Ovary (tissue), 9 donors: ENCODE data around the gene TMTC4. TPM values are rescaled to one million over a fixed set of nuclear protein-coding genes. Genes with fewer than 3 reads are reported as not detected.

ENCODE experiments used
- DNase-seq, 5 donors: peaks; one replicate each; pipeline ENCODE4 v3.0.0-alpha.2; 2019 to 2020
- H3K27ac ChIP-seq, 2 donors: fragments of 200-600 bp; one replicate each; pipeline versions ENCODE4 v1.5.1 to v1.8.0; 2019 to 2022
- H3K27me3 ChIP-seq: fragments of 200-600 bp; one replicate; pipeline ENCODE4 v1.8.0; 2022
- H3K36me3 ChIP-seq: fragments of 200-600 bp; sonication (generic); one replicate; pipeline ENCODE4 v1.5.1; 2019
- H3K4me1 ChIP-seq: one replicate; pipeline ENCODE4 v1.8.1; 2013; ENCODE audit warnings: mild to moderate bottlenecking, moderate library complexity; ENCODE audit not compliant: insufficient read depth
- H3K4me3 ChIP-seq: fragments of 200-600 bp; sonication (generic); one replicate; pipeline ENCODE4 v1.5.1; 2017
- H3K9me3 ChIP-seq, 2 donors: fragments of 200-600 bp in 1 of 2; sonication (generic) in 1 of 2; one replicate each; pipeline versions ENCODE4 v1.5.1 to v1.8.1; 2013 to 2019; ENCODE audit warnings: mild to moderate bottlenecking in 1 of 2, moderate library complexity in 1 of 2
- EP300 ChIP-seq: sonication (generic); formaldehyde crosslinking; IDR thresholded peaks from one replicate; pipeline ENCODE4 v1.6.1; 2017; ENCODE audit warnings: antibody characterized with exemption
- POLR2A ChIP-seq: fragments of 450-650 bp; IDR thresholded peaks from one replicate; pipeline ENCODE4 v1.6.1; 2017; ENCODE audit warnings: antibody characterized with exemption, mild to moderate bottlenecking, moderate library complexity
- WGBS, 3 donors: extraction: QIAGEN DNeasy Blood & Tissue Kit in 1 of 3; methylation state at CpG; one replicate each; pipeline versions ENCODE4 v1.1.5 to v1.1.7; 2013 to 2017; 5-methylcytosine and 5-hydroxymethylcytosine counted together
- intact Hi-C, 4 donors: fragments of 100-400 bp; cut with DNase I; formaldehyde crosslinking; loops; one replicate each; pipeline versions ENCODE4 v1.11.0 to v1.15.1; 2022 to 2023
- polyA plus RNA-seq, 2 donors: library from polyadenylated mRNA; stranded (reverse); fragments of 200-250 nt in 1 of 2; fragments of 350-450 nt in 1 of 2; fragmentation: Illumina TruSeq in 1 of 2; extraction: RNeasy Lipid Tissue Mini Kit (QIAGEN cat#74804) in 1 of 2; gene quantifications; one replicate each; pipeline ENCODE4 v1.2.3, GENCODE V29; 2013 to 2014
- total RNA-seq, 7 donors: library from RNA; depleted of rRNA in 2 of 7; stranded (reverse); fragments of >200 nt in 2 of 7; fragmentation: NEBNext Ultra II Directional in 3 of 7; extraction: Animal tissue kit (Norgen Biotek cat#: 25700) in 3 of 7; gene quantifications; one replicate each; pipeline versions ENCODE4 v1.1.0 to v1.2.4, GENCODE V29; 2016 to 2023
- TF ChIP-seq, protein P1 (sequence below), 3 donors: fragments of 450-650 bp in 2 of 3; fragments of 200-600 bp in 1 of 3; IDR thresholded peaks; one replicate each; pipeline versions ENCODE4 v1.5.1 to v1.8.0; 2016 to 2022; ENCODE audit warnings: antibody characterized with exemption in 3 of 3, mild to moderate bottlenecking in 1 of 3
- donor health status: DM: no; HTN: no; CAD: no; lungs with moderate emphysema.
- donor health status: DM: no; HTN: no; CAD: no.
- donor health status: Bipolar disorder and iron deficiency.
- donor health status: DM: yes; HTN: yes; CAD: no.
- donor health status: DM: no; HTN: no; CAD: no.
- donor health status: DM: yes; HTN: yes; CAD: no.

Gene TMTC4
- total and polyA plus RNA-seq, 9 donors: 5.9 to 22.4 (median 10.7) TPM

DNA sequence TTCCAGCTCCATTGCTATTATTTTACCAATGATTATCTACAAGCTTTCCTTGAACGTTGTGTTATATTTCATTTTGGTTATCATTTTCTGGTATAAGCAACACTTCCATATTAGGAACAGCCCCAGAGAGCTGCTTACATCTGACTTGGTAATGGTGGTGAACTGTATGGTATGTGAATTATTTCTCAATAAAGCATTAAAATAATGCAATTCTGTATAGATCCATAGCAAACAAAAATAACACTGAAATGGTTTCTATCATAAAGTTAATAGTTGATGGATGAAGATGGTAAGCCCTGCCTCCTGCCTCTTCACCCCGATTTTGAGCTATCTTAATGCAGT lies 113.5 kb downstream of the TMTC4 start:
- Histone ChIP-seq H3K4me1 (peaks cover 10% of the 10 kb centered on the region), H3K36me3 (no peaks in the 10 kb centered on the region), H3K27me3 (no peaks in the 10 kb centered on the region), H3K27ac (no peak overlapping the region), H3K4me3 (no peak overlapping the region), H3K9me3 (no peaks in the 10 kb centered on the region)
- no peak for TF ChIP-seq POLR2A
- TF ChIP-seq, protein P1, sequence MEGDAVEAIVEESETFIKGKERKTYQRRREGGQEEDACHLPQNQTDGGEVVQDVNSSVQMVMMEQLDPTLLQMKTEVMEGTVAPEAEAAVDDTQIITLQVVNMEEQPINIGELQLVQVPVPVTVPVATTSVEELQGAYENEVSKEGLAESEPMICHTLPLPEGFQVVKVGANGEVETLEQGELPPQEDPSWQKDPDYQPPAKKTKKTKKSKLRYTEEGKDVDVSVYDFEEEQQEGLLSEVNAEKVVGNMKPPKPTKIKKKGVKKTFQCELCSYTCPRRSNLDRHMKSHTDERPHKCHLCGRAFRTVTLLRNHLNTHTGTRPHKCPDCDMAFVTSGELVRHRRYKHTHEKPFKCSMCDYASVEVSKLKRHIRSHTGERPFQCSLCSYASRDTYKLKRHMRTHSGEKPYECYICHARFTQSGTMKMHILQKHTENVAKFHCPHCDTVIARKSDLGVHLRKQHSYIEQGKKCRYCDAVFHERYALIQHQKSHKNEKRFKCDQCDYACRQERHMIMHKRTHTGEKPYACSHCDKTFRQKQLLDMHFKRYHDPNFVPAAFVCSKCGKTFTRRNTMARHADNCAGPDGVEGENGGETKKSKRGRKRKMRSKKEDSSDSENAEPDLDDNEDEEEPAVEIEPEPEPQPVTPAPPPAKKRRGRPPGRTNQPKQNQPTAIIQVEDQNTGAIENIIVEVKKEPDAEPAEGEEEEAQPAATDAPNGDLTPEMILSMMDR (IDR thresholded peaks at IDR 0.05): no peak
- TF ChIP-seq EP300: no peak
- WGBS, 3 donors: 52 to 61% (median 52%) methylated on average over 2 of the region's 2 CpGs
- intact Hi-C loops: no loop called here
- DNase-seq: no peak

DNA sequence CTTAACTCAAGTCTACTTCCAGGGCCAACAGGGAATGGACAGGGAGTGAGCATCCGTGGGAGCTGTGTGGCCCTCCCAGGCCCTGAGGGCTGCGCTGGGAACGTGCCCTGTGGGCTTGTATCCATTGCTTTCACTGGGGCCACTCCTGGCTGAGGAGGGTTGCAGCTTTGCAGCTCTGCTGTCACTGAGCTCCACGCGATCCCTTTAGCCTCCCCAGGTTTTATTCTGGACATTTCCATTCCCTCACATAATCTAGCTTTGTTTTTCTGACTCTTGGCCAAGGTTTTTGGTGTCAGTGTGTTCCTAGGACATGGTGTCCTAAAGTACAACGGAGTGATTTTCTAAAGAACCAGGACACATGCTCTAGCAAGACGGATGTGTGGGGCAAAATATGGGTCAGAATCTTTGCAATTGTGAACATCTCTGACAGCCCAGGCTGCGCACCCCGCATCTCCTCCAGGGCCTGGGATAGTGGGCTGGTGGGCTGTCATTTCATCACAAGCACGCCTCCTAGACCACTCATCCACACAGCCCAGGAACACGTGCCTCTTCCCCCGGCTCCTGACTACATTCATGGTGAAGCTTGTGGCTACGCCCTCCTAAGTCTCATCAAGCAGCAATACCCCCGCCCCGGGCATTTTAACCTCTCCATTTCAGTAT lies 114.0 kb downstream of the TMTC4 start:
- 64 to 70% (median 65%) methylated on average over 15 of the region's 15 CpGs for WGBS, 3 donors
- no peak overlapping the region for H3K27ac ChIP-seq
- no peaks in the 10 kb centered on the region for H3K27me3 ChIP-seq

DNA sequence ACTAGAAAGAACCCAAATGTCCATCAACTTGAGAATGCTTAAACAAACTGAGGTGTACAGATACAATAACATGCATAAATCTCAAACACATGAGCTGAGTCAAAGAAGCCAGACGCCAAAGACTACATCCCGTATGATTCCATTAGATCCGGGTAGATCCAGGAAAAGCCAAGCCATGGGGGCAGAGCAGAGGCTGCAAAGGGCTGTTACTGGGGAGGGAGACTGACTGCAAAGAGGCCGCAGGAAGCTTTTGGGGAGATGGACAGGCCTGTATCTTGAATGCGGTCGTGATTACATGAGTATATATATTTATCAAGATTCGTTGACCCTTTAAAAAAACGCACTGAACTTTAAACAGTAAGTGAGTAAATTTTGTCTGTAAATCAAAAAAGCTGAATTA lies 114.7 kb downstream of the TMTC4 start:
- intact Hi-C loops: no loop called here
- DNase-seq: no peak
- no peaks in the 10 kb centered on the region for H3K9me3 ChIP-seq
- TF ChIP-seq EP300 (no peak), POLR2A (no peak)
- no peaks in the 10 kb centered on the region for H3K36me3 ChIP-seq
- no peaks in the 10 kb centered on the region for H3K27me3 ChIP-seq
- peaks cover 9% of the 10 kb centered on the region for H3K4me1 ChIP-seq
- H3K4me3 ChIP-seq: no peak overlapping the region
- no peak overlapping the region for H3K27ac ChIP-seq
- 93 to 94% (median 94%) methylated on average over 8 of the region's 8 CpGs for WGBS, 3 donors

More for the DNA sequence above, 114.0 kb downstream of the TMTC4 start:
- no peak for DNase-seq
- Histone ChIP-seq H3K9me3 (no peaks in the 10 kb centered on the region), H3K4me3 (no peak overlapping the region), H3K36me3 (no peaks in the 10 kb centered on the region), H3K4me1 (peaks cover 10% of the 10 kb centered on the region)
- intact Hi-C loops: no loop called here
- no peak for TF ChIP-seq POLR2A
- TF ChIP-seq EP300: no peak
- TF ChIP-seq, protein P1 (IDR thresholded peaks at IDR 0.05): no peak

Other genes starting within 250 kb of the TMTC4 start
- 1 to 10 TPM; 1.9 to 7.4 (median 3.7) TPM for gene GGACT, start 86.0 kb downstream of the TMTC4 start, total RNA-seq
- gene GGACT, start 86.0 kb downstream of the TMTC4 start, polyA plus RNA-seq: 1 to 10 TPM; 1.8 to 2.7 TPM